Germinal center (tissue), 1 donor: Measurements from ENCODE around the gene ZC3H10.

Source experiments
- DNase-seq: peaks from one replicate; pipeline ENCODE4 v3.0.0; 2012; ENCODE audit warnings: mixed read lengths, low spot score

ZC3H10 gene

DNA sequence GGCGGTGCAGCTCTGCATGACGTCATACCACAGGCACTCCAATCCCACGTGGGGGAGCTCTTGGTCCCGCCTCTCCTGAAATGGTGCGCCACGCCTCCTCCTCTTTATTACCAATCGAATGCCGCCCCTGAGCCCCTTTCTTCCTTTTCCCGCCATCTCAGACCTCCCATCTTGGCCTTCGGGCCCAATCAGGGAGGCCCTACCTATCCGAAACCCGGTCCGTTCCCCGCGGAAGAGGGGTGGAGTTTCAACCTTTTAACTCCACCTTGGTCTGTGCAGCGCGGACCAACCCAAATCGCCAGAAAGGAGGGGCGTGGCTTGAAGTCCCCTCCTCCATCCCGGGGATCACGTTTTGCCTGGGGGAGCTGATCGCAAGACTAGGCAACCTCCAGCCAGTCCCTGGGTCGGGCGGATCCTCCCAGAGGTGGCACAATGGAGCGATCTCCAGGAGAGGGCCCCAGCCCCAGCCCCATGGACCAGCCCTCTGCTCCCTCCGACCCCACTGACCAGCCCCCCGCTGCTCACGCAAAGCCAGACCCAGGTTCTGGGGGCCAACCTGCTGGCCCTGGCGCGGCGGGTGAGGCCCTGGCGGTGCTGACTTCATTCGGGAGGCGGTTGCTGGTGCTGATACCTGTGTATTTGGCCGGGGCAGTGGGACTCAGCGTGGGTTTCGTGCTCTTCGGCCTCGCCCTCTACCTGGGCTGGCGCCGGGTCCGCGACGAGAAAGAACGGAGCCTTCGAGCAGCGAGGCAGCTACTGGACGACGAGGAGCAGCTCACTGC lies 10.0 kb downstream of the ZC3H10 start, which contains the start of gene ESYT1:
Gene ESYT1 (plus strand): TSS at position 380 of the 782 bp plus-strand sequence. CDS start 53 bp downstream, at position 433.
- peak; percentile 98 for DNase-seq

GRCh38 chr12:56128670-56129205 lies 10.7 kb downstream of the ZC3H10 start:
- no peak for DNase-seq

DNA sequence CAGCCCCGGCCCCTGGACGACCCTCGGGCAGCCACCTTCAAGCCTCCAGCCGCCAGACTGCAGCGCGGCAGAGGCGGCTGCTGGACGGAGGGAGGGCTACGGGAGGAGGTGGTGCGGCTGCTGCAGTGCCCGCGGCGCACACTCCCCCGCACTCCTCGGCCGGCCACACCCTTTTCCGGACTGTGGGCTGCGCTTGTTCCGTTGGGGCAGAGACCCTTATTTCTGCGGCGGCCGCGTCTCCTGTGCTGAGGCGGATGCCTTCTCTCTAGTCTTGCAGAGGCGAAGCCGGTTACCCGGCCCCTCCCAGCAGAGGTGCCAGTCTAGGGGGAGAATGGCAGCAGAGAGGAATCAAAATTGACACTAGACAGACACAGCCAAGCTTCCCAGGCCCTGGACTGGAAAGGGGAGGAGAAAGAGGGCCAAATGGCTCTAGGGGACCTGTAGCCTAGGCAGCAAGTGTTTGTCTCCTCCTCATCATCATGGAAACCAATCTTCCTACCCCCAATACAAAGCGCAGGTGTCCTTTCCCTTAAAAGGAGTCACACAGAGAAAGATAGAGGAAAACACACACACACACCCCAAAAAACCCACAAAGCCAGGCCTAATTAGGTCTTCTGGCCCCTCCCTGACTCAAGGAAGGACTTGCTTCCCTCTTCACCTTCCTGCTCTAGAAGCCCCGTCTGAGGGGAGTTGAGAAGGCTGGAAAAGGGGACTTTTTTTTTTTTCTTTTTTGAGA lies 11.3 kb downstream of the ZC3H10 start:
- DNase-seq, result peak; percentile 62

GRCh38 chr12:56129942-56130495 lies 12.0 kb downstream of the ZC3H10 start:
- DNase-seq, result no peak

DNA sequence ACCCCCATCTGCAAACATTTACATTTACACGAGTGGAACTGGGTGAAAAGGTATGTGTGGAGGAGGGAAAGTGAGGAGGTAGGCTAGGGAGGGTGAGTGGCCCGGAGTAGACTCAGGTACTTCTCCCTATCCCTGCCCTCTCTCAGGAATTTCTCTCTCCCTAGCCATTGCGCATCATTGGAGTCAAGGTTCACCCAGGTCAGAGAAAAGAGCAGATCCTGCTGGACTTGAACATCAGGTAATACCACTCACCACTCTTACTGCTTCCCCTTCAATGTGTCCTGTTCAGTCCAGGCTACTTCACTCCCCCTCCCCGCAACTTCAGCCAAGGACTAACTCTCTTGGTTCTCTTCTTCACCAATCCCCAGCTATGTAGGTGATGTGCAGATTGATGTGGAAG lies 12.8 kb downstream of the ZC3H10 start:
- no peak for DNase-seq

- no peak for DNase-seq
Measured at GRCh38 chr12:56134897-56135296, 16.8 kb downstream of the ZC3H10 start.

DNA sequence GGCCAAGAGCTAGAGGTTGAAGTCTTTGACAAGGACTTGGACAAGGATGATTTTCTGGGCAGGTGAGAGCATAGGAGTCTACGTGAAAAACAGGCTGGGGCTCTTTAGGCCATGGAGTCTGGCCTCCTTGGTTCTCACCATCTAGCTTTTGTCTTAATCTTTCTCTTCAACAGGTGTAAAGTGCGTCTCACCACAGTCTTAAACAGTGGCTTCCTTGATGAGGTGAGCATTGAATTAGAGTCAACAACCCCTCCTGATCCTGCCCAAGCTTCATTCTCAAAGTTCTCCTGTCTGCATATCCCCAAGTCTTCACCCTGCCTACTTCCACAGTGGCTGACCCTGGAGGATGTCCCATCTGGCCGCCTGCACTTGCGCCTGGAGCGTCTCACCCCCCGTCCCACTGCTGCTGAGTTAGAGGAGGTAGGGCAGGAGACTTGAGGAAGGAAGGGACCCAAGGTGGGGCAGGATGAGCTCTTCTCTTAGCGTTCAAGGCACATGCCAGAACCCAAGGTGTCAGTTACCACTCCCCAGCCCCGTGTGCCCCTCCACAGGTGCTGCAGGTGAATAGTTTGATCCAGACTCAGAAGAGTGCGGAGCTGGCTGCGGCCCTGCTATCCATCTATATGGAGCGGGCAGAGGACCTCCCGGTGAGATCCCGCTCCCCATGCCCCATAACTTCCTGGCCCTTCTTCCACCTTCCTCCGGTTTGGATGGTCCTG lies 19.9 kb downstream of the ZC3H10 start:
- no peak for DNase-seq

DNA sequence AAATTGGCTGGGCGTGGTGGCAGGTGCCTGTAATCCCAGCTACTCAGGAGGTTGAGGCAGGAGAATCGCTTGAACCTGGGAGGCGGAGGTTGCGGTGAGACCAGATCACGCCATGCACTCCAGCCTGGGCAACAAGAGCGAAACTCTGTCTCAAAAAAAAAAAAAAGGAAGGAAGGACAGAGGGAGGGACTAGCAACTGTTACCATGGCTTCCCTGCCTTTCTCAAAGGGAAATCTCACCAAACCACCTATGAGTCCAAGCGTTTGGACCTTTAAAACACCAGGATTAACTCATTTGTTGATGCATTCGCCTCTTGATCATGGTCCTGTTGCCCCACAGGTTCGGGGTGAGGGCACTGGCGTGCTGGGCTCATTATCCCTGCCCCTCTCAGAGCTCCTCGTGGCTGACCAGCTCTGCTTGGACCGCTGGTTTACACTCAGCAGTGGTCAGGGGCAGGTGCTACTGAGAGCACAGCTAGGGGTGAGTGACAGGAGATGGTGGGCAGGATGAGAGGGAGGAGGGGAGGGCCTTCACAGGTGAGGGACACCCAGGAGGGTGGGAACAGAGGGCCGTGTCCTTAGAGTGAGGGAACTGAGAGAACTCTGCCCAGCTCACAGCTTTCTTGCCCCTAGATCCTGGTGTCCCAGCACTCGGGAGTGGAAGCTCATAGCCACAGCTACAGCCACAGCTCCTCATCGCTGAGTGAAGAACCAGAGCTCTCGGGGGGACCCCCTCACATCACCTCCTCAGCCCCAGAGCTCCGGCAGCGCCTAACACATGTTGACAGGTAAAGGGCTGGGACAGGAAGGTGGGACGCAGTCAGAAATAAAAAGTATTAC lies 24.1 kb downstream of the ZC3H10 start:
- DNase-seq, result no peak

- DNase-seq, result no peak
Measured at GRCh38 chr12:56143217-56143616, 25.2 kb downstream of the ZC3H10 start.

- DNase-seq, result no peak
Measured at GRCh38 chr12:56143870-56144269, 25.8 kb downstream of the ZC3H10 start.

- no peak for DNase-seq
Measured at GRCh38 chr12:56145217-56145616, 27.2 kb downstream of the ZC3H10 start.

GRCh38 chr12:56146492-56147460 lies 28.7 kb downstream of the ZC3H10 start:
- DNase-seq, result no peak

DNA sequence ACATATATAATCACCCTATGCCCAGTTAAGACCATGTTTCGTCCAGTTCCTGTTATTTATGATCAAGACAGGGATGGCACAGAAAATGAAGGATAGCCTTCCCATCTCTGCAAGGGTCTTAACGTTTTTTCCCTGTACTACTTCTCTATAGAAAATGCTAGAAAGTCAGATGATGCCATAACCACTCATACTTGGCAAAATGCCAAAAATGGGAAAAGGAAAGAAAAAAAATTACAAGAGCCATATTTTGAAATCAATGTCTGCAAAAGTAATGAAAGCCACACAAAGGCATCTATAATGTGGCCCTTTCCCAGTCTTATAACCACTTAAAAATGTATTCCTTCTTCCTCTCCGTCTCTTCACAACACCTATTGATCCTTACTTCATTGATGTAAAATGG lies 32.5 kb downstream of the ZC3H10 start:
- DNase-seq, result no peak

DNA sequence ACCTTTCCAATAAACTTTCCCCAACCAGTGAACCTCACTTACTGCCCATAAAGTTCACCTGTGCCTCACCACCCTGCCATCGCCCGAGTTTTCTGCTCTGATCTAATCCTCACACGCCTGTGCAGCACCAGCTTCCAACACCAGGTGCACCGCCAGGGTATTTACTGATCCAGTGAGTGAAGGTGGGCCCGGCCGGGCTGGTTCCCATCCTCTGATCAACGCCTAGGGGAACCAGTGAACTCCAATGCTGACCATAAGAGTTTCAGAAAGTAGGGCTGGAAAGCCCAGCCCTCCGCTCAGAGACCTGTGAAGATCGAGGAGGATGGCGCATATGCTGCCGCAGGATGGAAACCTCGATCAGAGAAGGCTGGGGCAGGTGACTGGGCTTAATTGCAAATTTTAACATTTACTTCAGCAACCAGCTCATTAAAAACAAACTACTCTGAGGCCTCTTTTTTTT lies 33.6 kb downstream of the ZC3H10 start:
- DNase-seq, result peak; percentile 79

DNA sequence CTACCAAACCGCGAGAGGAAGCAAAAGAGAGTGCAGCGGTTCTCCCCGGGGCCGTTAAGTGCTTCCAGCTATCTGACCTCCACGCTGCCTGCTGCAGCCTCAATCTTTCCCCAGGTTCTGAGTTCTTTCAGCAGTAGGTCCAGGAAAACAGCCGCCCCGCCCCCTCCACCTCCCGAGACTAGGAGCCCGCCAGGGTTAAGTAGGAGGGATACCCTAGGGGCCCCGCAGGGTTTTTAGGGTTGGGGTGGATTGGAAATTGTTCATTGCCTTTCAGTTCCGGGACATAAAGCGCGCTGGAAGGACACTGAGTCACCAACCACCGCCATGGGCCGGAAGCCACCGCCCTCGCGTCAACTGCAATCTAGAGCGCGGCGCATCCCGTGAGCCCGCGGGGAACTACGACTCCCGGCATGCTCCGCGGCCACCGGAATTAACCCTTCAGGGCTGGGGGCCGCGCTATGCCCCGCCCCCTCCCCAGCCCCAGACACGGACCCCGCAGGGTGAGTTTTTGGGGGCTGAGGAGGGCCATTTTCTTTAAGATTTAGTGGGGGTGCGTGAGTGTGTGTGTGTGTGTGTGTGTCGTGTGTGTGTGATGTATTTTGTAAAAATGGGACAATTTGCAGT lies 34.2 kb downstream of the ZC3H10 start, which contains the start of gene MYL6B:
Gene MYL6B (plus strand): TSS at position 456 of the 624 bp plus-strand sequence. CDS start 1,332 bp downstream, outside the sequence.
- peak; percentile 94 for DNase-seq

DNA sequence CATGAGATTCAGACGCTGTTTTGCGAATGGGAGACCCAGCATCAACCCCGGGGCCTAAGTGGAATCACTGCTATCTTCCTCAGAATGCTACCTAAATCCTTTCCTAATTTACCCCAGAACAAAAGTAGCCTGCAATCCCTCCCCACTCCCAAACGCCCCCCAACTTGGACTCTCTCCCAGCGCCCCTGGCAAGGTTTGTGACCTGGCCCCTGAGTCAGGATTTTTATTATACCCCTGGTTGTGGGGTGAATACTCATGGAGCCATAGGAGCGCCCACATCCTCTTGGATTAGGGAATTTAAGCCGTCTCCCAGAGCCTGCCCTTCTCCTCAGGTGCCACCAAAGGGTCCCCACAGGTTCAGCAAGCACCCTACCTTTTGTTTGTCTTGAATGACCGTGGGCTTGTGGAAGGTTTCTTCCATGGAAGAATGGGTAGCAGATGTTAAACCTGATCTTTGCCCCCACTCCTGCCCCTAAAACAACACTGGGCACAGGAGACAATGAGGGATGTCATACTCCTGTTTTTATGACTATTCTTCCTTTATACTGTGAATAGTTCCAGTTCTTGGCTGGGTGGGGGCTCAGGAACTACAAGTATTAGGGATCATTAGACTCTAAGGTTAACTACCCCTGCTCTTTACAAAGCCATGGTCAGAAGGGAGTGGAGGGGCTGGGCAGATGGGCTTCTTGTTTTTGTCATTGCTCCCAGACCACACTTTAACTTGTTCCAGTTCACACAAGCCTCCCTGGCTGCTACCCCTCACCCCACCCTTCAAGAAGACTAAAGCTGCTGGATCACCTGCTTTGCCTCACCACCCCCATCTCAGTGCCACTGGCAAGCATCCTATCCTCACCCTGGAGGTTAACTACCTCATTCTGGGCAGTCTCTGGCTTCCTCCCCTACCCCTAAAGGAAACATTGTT lies 35.0 kb downstream of the ZC3H10 start:
- no peak for DNase-seq

- no peak for DNase-seq
Measured at GRCh38 chr12:56153678-56154065, 35.6 kb downstream of the ZC3H10 start.

GRCh38 chr12:56154246-56154771 lies 36.2 kb downstream of the ZC3H10 start:
- DNase-seq, result no peak
